B cell (primary cell): ENCODE results near the gene NRM.

Experiments used
- EZH2 ChIP-seq: IDR thresholded peaks from 2 replicates; pipeline ENCODE4 v1.6.1; 2012; ENCODE audit warnings: borderline replicate concordance, low read depth, mild to moderate bottlenecking, moderate library complexity, low read length; ENCODE audit not compliant: insufficient read depth, poor library complexity, severe bottlenecking
- TF ChIP-seq, protein P1 (sequence below): fragments of 200-600 bp; IDR thresholded peaks from one replicate; pipeline ENCODE4 v1.8.0; 2022; ENCODE audit warnings: antibody characterized with exemption, mild to moderate bottlenecking

DNA sequence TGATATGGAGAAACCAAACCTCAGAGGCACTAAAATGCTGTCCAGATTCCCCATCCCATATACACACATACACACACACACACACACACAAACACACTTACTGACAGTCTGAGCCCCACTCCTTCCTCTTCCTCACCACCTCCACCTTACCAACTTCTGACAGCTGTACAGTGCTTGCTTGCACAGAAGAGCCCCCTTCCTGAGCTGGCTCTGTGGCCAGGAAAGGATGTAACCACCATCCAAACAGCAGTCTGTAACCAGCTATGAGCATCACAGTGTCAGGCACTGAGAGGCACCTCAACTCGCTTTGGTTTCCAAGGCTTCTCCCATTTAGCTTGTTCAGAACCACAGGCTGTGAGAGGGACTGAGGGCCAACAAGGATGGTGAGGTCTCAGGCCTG is 49.7 kb downstream of the NRM start:
- TF ChIP-seq EZH2: no peak
- TF ChIP-seq, protein P1, sequence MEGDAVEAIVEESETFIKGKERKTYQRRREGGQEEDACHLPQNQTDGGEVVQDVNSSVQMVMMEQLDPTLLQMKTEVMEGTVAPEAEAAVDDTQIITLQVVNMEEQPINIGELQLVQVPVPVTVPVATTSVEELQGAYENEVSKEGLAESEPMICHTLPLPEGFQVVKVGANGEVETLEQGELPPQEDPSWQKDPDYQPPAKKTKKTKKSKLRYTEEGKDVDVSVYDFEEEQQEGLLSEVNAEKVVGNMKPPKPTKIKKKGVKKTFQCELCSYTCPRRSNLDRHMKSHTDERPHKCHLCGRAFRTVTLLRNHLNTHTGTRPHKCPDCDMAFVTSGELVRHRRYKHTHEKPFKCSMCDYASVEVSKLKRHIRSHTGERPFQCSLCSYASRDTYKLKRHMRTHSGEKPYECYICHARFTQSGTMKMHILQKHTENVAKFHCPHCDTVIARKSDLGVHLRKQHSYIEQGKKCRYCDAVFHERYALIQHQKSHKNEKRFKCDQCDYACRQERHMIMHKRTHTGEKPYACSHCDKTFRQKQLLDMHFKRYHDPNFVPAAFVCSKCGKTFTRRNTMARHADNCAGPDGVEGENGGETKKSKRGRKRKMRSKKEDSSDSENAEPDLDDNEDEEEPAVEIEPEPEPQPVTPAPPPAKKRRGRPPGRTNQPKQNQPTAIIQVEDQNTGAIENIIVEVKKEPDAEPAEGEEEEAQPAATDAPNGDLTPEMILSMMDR: no peak
